Panc1 (cell line): ENCODE results near the gene PSG1.
"Not testable (repeated sequence)": the region's sequence is repeated elsewhere in the genome, so short reads cannot be mapped to it uniquely, and the experiment has no call there.

Experiments used
- REST ChIP-seq, 2 experiments: IDR thresholded peaks; 2 replicates each; pipeline ENCODE4 v1.6.1; 2011 to 2012; ENCODE audit warnings: low read depth in 2 of 2, control low read depth in 1 of 2, low read length in 1 of 2, mild to moderate bottlenecking in 1 of 2, moderate library complexity in 1 of 2; ENCODE audit not compliant: insufficient read depth in 1 of 2
- TF ChIP-seq, protein P1 (sequence below): fragments of 450-650 bp; IDR thresholded peaks from 2 replicates; pipeline ENCODE4 v1.5.1; 2017; ENCODE audit warnings: mild to moderate bottlenecking

DNA sequence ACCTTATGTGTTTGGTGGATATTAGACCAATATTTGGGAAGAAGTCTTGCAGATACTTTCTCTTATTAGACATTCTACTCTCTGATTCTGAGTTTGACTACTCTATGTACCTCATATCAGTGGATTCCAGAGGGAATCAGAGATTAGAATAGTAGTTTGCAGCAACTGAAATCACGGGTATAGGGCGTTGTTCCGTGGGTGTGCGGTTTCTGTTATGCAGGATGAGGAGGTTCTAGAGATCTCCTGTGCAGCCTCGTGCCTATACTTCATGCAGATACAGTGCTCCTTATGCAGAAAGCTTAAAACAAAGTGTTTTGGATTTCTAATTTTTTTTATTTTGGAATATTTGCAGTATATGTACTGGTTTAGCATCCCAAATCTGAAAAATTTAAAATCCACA, 32.2 kb upstream of the PSG1 start:
- TF ChIP-seq, protein P1, sequence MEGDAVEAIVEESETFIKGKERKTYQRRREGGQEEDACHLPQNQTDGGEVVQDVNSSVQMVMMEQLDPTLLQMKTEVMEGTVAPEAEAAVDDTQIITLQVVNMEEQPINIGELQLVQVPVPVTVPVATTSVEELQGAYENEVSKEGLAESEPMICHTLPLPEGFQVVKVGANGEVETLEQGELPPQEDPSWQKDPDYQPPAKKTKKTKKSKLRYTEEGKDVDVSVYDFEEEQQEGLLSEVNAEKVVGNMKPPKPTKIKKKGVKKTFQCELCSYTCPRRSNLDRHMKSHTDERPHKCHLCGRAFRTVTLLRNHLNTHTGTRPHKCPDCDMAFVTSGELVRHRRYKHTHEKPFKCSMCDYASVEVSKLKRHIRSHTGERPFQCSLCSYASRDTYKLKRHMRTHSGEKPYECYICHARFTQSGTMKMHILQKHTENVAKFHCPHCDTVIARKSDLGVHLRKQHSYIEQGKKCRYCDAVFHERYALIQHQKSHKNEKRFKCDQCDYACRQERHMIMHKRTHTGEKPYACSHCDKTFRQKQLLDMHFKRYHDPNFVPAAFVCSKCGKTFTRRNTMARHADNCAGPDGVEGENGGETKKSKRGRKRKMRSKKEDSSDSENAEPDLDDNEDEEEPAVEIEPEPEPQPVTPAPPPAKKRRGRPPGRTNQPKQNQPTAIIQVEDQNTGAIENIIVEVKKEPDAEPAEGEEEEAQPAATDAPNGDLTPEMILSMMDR: not testable (repeated sequence)
- not testable (repeated sequence) for TF ChIP-seq REST (IDR thresholded peaks at IDR 0.05; ENCODE audit: insufficient read depth in 1 of 2, low read depth in 2 of 2, low read length in 1 of 2)
